Ishikawa (cell line): ENCODE measurements around the gene PACC1.

Source experiments
- CEBPB ChIP-seq: IDR thresholded peaks from 2 replicates; pipeline ENCODE4 v1.6.1; 2012
- CREB1 ChIP-seq: IDR thresholded peaks from 2 replicates; pipeline ENCODE4 v1.6.1; 2012; ENCODE audit warnings: low read depth
- EGR1 ChIP-seq: IDR thresholded peaks from 2 replicates; pipeline ENCODE4 v1.6.1; 2012
- EP300 ChIP-seq: IDR thresholded peaks from 2 replicates; pipeline ENCODE4 v1.6.1; 2012; ENCODE audit warnings: borderline replicate concordance
- FOXM1 ChIP-seq: IDR thresholded peaks from 2 replicates; pipeline ENCODE4 v1.6.1; 2012; ENCODE audit warnings: low read depth, borderline replicate concordance
- NFIC ChIP-seq: IDR thresholded peaks from 2 replicates; pipeline ENCODE4 v1.6.1; 2012
- RAD21 ChIP-seq: IDR thresholded peaks from 2 replicates; pipeline ENCODE4 v1.6.1; 2012; ENCODE audit warnings: low read depth
- REST ChIP-seq: IDR thresholded peaks from 2 replicates; pipeline ENCODE4 v1.6.1; 2012; ENCODE audit warnings: low read depth, mild to moderate bottlenecking
- TAF1 ChIP-seq: IDR thresholded peaks from 2 replicates; pipeline ENCODE4 v1.6.1; 2012; ENCODE audit warnings: low read depth, mild to moderate bottlenecking
- TCF12 ChIP-seq: IDR thresholded peaks from 2 replicates; pipeline ENCODE4 v1.6.1; 2012; ENCODE audit warnings: low read depth
- TEAD4 ChIP-seq: IDR thresholded peaks from 2 replicates; pipeline ENCODE4 v1.6.1; 2012
- YY1 ChIP-seq: IDR thresholded peaks from 2 replicates; pipeline ENCODE4 v1.6.1; 2012; ENCODE audit warnings: low read depth
- ZBTB7A ChIP-seq: IDR thresholded peaks from 2 replicates; pipeline ENCODE4 v1.6.1; 2012; ENCODE audit warnings: low read depth
- TF ChIP-seq, protein P1 (sequence below): IDR thresholded peaks from 2 replicates; pipeline ENCODE4 v1.6.1; 2012
- TF ChIP-seq, protein P2 (sequence below): IDR thresholded peaks from 2 replicates; pipeline ENCODE4 v1.6.1; 2012

Gene PACC1

DNA sequence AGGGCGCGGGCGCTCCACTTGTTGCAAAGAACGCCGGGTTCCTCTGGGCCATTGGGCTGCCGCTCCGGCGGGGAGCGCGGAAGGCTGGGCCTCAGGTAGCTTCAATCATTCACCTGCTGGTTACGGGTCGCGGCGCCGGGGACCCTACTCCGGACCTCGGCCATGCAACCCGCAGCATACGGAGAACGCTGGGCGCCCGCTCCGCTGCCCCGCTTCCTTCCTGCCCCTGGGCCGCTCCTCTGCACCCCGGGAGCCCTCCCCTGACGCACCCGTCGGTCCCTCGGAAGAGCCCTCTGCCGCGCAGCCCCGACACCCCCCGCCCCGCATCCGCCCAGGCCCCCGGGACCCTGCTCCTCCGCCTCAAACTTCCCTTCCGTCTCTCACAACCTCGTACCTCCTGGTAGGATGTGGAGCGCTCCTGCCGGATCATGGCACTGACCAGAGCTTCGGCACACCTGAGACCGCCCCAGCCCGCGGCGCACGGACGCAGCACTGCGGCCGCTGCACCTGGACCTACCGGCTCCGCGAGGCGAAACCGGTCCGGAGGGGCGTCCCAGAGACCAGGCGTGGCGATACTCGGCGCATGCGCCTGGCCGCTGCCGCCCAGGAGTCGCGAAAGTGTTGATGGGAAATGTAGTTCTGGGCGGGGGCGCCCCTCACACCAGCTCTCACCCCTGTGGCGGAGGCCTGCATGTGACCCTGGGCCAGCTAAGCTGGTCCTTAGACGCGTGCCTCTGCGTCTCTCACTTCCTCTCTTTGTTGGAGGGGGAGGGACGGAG, at the start of gene PACC1:
TSS of gene PACC1 (minus strand) at position 559 of the 779 bp plus-strand sequence. CDS start at position 430, 129 bp downstream.
- peak; percentile 91 for TF ChIP-seq TAF1
- TF ChIP-seq YY1 = peak; percentile 50; the same call in 1 of the 2 replicates
- peak; percentile 30; the same call in 1 of the 2 replicates for TF ChIP-seq TEAD4
- no peak for TF ChIP-seq FOXM1
- no peak for TF ChIP-seq RAD21
- TF ChIP-seq CREB1 = no peak
- no peak; the same call in 1 of the 2 replicates for TF ChIP-seq TCF12
- no peak for TF ChIP-seq REST
- TF ChIP-seq, protein P1, sequence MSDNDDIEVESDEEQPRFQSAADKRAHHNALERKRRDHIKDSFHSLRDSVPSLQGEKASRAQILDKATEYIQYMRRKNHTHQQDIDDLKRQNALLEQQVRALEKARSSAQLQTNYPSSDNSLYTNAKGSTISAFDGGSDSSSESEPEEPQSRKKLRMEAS = peak; percentile 81
- TF ChIP-seq, protein P2, sequence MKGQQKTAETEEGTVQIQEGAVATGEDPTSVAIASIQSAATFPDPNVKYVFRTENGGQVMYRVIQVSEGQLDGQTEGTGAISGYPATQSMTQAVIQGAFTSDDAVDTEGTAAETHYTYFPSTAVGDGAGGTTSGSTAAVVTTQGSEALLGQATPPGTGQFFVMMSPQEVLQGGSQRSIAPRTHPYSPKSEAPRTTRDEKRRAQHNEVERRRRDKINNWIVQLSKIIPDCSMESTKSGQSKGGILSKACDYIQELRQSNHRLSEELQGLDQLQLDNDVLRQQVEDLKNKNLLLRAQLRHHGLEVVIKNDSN = peak; percentile 69
- TF ChIP-seq EP300 = no peak
- TF ChIP-seq ZBTB7A = peak; percentile 76; the same call in 1 of the 2 replicates
- no peak for TF ChIP-seq CEBPB
- TF ChIP-seq EGR1 = no peak
- no peak for TF ChIP-seq NFIC

- TF ChIP-seq, protein P1 = no peak
- TF ChIP-seq, protein P2 = no peak
- TF ChIP-seq REST (no peak), FOXM1 (no peak), CEBPB (no peak), NFIC (no peak), CREB1 (no peak), EP300 (no peak), YY1 (no peak)
These were observed 49.0 kb upstream of the PACC1 start for GRCh38 chr1:212463565-212464285.

DNA sequence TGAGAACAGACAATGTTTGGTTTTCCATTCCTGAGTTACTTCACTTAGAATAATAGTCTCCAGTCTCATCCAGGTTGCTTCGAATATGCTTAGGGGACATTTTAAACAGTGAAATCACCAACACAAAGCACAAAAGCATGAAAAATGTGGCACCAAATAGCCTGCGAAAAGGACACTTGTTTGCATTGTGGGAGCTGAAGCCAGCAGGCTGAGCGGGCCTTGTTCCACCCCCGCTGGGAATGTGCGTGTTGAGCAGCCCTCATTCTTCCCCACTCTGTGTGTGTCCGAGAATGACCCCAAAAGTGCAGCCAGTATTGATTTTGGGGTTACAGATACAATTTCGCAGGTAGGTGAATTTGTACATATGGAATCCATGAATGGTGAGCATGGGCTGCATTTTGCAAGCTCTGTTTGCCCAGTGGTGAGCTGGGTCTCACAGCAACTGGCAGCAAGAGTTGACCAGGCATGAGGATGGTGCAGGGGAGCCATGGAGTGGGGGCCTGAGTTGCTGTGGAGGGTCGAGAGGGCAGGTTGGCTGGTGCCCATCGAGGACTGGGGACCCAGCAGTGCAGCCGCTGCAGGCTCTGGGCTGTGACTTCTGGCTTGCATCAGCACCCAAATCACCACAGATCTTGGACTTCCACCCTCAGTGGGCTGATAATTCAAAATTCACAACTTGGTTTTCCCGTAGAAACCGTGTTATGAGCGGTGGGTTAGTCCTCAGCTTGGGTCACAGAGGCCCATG, 47.4 kb upstream of the PACC1 start:
- TF ChIP-seq FOXM1 (no peak), REST (no peak), ZBTB7A (no peak), TEAD4 (no peak), NFIC (no peak), EP300 (no peak), TAF1 (no peak), CEBPB (no peak), TCF12 (no peak), YY1 (no peak), RAD21 (no peak), CREB1 (no peak), EGR1 (no peak)
- TF ChIP-seq, protein P2 = no peak
- TF ChIP-seq, protein P1 = no peak
